Loucy (cell line): ENCODE measurements around the gene TSTD2.

Experiments used
- H2AFZ ChIP-seq: fragments of 200-600 bp; sonication (generic); 2 replicates; pipeline ENCODE4 v1.6.0; 2016; ENCODE audit warnings: antibody characterized with exemption, mild to moderate bottlenecking, low read length, moderate library complexity
- H3F3A ChIP-seq: fragments of 200-600 bp; 2 replicates; pipeline ENCODE4 v1.6.0; 2016; ENCODE audit warnings: antibody characterized with exemption, low read depth, mild to moderate bottlenecking
- H3K27me3 ChIP-seq: fragments of 200-600 bp; sonication (generic); 2 replicates; pipeline ENCODE4 v1.6.1; 2014; ENCODE audit warnings: low read length, mild to moderate bottlenecking; ENCODE audit not compliant: insufficient read depth, poor library complexity, severe bottlenecking
- H3K36me3 ChIP-seq: fragments of 200-600 bp; sonication (generic); 2 replicates; pipeline ENCODE4 v1.6.1; 2016; ENCODE audit warnings: low read length; ENCODE audit not compliant: insufficient read depth
- H3K4me1 ChIP-seq: fragments of 200-600 bp; sonication (generic); 2 replicates; pipeline ENCODE4 v1.5.1; 2014; ENCODE audit warnings: low read length, mild to moderate bottlenecking; ENCODE audit not compliant: insufficient read depth, poor library complexity, severe bottlenecking
- H3K4me2 ChIP-seq: fragments of 200-600 bp; sonication (generic); 2 replicates; pipeline ENCODE4 v1.6.0; 2014; ENCODE audit warnings: antibody characterized with exemption, low read length, low read depth, mild to moderate bottlenecking; ENCODE audit not compliant: poor library complexity, severe bottlenecking
- H3K4me3 ChIP-seq: fragments of 200-600 bp; sonication (generic); 2 replicates; pipeline ENCODE4 v1.5.1; 2014; ENCODE audit warnings: low read length, mild to moderate bottlenecking, mixed read lengths; ENCODE audit not compliant: poor library complexity, severe bottlenecking
- H3K79me2 ChIP-seq: fragments of 200-600 bp; sonication (generic); 2 replicates; pipeline ENCODE4 v1.6.1; 2014; ENCODE audit warnings: low read length; ENCODE audit not compliant: insufficient read depth
- H3K9ac ChIP-seq: fragments of 200-600 bp; sonication (generic); 2 replicates; pipeline ENCODE4 v1.6.0; 2014; ENCODE audit warnings: mild to moderate bottlenecking, low read depth, low read length, moderate library complexity; ENCODE audit not compliant: poor library complexity, severe bottlenecking
- H3K9me2 ChIP-seq: fragments of 200-600 bp; sonication (generic); replicated peaks from 2 replicates; pipeline ENCODE4 v1.6.1; 2016; ENCODE audit warnings: low read depth, low read length, mixed read lengths
- H3K9me3 ChIP-seq: fragments of 200-600 bp; sonication (generic); 2 replicates; pipeline ENCODE4 v1.6.1; 2014; ENCODE audit warnings: mild to moderate bottlenecking, antibody characterized with exemption, low read length, low read depth; ENCODE audit not compliant: insufficient read depth
- H4K20me1 ChIP-seq: fragments of 200-600 bp; sonication (generic); 2 replicates; pipeline ENCODE4 v1.6.0; 2014; ENCODE audit warnings: antibody characterized with exemption, low read length, mild to moderate bottlenecking; ENCODE audit not compliant: insufficient read depth, poor library complexity, severe bottlenecking
- EZH2phosphoT487 ChIP-seq: fragments of 200-600 bp; IDR thresholded peaks from 2 replicates; pipeline ENCODE4 v1.6.1; 2018; ENCODE audit warnings: antibody characterized with exemption, mild to moderate bottlenecking, moderate library complexity, borderline replicate concordance
- TF ChIP-seq, protein P1 (sequence below): fragments of 200-600 bp; sonication (generic); conservative IDR thresholded peaks from 2 replicates; pipeline ENCODE4 v1.5.1; 2014; ENCODE audit warnings: mild to moderate bottlenecking, antibody characterized with exemption, low read length

Gene TSTD2

GRCh38 chr9:97632985-97633858 is at the start of gene TSTD2, which contains the start of gene NCBP1:
Gene TSTD2, minus strand, starts transcription at chr9:97633368. Its CDS starts 5,806 bp downstream, at chr9:97627562.
Gene NCBP1, plus strand, starts transcription at chr9:97633821. Its CDS starts 61 bp downstream, at chr9:97633882.
- H2AFZ ChIP-seq, result peak within 1 kb of the TSS; percentile 93

DNA sequence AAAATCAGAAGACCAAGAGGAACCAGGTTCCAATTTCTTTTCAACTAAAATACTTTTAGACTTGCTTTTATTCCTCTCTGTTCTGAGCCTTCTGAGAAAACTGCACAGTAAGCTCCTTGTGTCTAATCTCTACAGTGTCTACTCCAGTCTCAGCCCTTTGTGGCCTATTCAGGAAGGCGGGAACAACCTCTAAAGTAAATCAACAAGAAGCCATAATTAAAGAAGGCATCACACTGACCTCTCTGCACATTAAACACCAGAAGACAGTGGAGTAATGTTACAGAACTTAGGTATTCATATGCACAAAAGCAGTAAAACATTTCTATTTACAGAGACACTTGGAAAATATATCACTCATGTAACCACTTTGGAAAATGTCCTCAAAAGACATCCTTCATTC is 49.1 kb upstream of the TSTD2 start:
- H3K9ac ChIP-seq, result no peak overlapping the region
- H4K20me1 ChIP-seq, result no peaks in the 10 kb centered on the region
- TF ChIP-seq, protein P1, sequence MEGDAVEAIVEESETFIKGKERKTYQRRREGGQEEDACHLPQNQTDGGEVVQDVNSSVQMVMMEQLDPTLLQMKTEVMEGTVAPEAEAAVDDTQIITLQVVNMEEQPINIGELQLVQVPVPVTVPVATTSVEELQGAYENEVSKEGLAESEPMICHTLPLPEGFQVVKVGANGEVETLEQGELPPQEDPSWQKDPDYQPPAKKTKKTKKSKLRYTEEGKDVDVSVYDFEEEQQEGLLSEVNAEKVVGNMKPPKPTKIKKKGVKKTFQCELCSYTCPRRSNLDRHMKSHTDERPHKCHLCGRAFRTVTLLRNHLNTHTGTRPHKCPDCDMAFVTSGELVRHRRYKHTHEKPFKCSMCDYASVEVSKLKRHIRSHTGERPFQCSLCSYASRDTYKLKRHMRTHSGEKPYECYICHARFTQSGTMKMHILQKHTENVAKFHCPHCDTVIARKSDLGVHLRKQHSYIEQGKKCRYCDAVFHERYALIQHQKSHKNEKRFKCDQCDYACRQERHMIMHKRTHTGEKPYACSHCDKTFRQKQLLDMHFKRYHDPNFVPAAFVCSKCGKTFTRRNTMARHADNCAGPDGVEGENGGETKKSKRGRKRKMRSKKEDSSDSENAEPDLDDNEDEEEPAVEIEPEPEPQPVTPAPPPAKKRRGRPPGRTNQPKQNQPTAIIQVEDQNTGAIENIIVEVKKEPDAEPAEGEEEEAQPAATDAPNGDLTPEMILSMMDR, result no peak
- TF ChIP-seq EZH2phosphoT487, result no peak
- H3F3A ChIP-seq, result no peaks in the 10 kb centered on the region
- no peaks in the 10 kb centered on the region for H3K79me2 ChIP-seq
- H2AFZ ChIP-seq, result no peak overlapping the region
- no peak overlapping the region for H3K4me3 ChIP-seq
- H3K4me1 ChIP-seq, result no peaks in the 10 kb centered on the region
- peaks cover 33% of the 10 kb centered on the region for H3K36me3 ChIP-seq
- H3K9me3 ChIP-seq, result no peaks in the 10 kb centered on the region
- H3K27me3 ChIP-seq, result no peaks in the 10 kb centered on the region
- H3K9me2 ChIP-seq, result no peaks in the 10 kb centered on the region
- H3K4me2 ChIP-seq, result no peak overlapping the region

More at GRCh38 chr9:97632985-97633858, at the start of gene TSTD2, which contains the start of gene NCBP1:
- Histone ChIP-seq H3K27me3 (no peaks in the 10 kb centered on the region), H3K4me1 (peaks cover 59% of the 10 kb centered on the region), H3K9me3 (no peaks in the 10 kb centered on the region), H3K79me2 (peaks cover 82% of the 10 kb centered on the region), H3K4me2 (peak within 1 kb of the TSS; percentile 96), H3K36me3 (no peaks in the 10 kb centered on the region), H3K9me2 (no peaks in the 10 kb centered on the region), H3K4me3 (peak within 1 kb of the TSS; percentile 90), H4K20me1 (peaks cover 40% of the 10 kb centered on the region), H3K9ac (peak within 1 kb of the TSS; percentile 88), H3F3A (0 out of 2 replicates have a peak, but pooled peaks cover 5% of the 10 kb centered on the region)
- no peak for TF ChIP-seq EZH2phosphoT487
- TF ChIP-seq, protein P1, result no peak

DNA sequence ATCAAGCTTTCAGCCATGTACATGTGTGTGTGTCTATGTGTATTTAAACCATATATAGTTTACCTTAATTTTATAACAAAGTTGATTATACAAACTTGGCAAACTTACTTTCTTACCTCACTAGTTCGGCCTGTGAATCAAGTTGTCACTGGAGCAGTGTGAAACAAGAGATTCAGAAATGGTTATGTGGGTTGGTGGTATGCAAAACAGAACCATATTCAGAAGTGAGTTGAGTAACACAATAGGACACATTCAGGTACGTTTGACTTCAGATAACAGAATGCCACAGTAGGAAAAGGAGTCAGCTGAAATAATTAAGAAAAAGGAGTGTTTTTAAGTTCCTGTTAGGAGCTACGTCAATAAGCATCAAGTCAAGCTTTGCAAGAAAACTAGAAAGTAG is 42.5 kb upstream of the TSTD2 start:
- Histone ChIP-seq H2AFZ (no peak overlapping the region), H3K4me1 (no peaks in the 10 kb centered on the region), H3K79me2 (no peaks in the 10 kb centered on the region), H3K9me2 (no peaks in the 10 kb centered on the region), H3K27me3 (no peaks in the 10 kb centered on the region), H4K20me1 (no peaks in the 10 kb centered on the region), H3K4me2 (no peak overlapping the region), H3K4me3 (no peak overlapping the region), H3F3A (no peaks in the 10 kb centered on the region), H3K9ac (no peak overlapping the region), H3K36me3 (peaks cover 63% of the 10 kb centered on the region; the same call in 1 of the 2 replicates), H3K9me3 (no peaks in the 10 kb centered on the region)
- TF ChIP-seq, protein P1, result no peak
- TF ChIP-seq EZH2phosphoT487, result no peak
